ENCODE measurements around the gene FAM227A. TPM values are rescaled to one million over a fixed set of nuclear protein-coding genes. Genes with fewer than 3 reads are reported as not detected.

Gene FAM227A
- total RNA-seq = 1.1 and 2.5 TPM in 2 replicates

DNA sequence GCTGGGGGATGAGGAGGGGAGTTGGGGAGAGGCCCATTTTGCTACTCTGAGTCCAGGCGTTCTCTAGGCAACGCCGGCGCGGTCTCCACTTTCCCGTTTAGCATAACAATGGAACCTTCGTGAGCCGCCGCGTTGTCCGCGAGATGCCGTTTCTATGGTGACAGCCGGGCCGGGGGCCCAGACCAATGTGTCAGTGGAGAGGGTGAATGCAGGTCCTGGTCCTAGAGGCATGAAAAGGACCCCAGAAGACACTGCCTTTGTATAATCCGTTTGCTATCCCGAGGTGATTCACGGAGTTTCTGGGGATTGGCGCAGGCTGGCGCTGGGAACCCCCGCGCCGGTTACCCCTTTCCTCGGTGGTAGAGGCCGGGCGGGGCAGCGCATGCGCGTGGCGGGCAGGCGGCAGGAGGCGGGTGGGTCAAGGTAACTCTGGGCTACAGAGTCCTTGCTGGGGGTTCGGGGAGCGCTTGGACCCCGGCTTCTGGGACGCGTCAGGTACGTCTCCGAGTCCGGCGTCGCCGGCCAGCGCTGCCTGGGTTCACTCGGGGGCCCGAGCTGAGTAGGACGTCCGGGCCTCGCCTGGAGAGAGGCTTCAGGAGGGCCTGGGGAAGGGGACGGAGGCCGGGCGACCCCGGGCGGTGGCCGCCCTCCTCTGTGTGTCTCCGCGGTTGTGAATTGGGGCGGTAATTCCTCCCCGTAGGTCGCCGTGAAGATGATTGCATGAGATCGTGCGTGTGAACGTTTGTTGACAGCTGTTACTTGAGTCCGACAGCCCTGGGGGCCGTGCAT is at the start of gene FAM227A, which contains the start of gene CBY1:
FAM227A (minus strand) TSS at position 137 of the 789 bp plus-strand sequence. CDS start 6,224 bp downstream, outside the sequence.
CBY1 (plus strand) TSS at position 383 of the 789 bp plus-strand sequence. CDS start 11,417 bp downstream, outside the sequence.

DNA sequence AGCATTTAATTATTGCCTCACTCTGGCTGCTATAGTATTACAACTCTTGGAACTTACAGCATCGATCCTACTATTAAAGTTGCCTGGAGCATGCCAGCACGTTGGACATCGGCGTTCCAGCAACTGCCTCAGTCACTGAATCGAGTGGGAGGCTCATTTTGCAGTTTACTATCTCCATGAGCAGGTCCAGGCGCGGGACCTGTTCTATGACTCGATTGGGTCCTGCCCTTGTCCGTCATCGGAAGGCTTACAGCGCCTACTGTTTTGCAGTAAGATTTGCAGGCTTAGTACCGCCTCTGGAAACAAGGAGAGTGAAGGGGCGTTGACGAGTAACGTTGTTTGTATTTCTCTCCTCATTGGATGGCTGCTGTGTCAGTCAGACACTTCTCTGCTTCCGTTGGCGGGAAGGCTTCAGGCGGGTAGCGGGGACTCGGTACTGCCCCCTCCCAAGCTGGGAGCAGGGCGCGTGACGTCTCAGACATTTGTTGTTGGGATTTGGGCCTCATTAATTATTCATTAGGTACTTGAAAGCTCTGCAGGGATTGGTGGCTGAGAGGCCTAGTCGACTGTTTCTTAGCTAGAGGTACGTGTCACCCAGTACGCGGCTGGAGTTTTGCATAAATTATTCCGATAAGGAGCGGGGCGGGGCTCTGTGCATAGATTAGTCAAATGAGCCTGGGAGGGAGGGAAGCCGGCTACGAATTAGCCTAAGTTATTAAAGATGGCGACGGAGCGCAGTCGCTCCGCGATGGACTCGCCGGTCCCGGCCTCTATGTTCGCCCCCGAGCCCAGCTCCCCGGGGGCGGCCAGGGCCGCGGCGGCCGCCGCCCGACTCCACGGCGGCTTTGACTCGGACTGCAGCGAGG is 49.3 kb upstream of the FAM227A start, which contains the start of gene GTPBP1:
GTPBP1 (plus strand) TSS at position 710 of the 866 bp plus-strand sequence; CDS start at position 722, 12 bp downstream.

GRCh38 chr22:38700789-38701628 is 44.8 kb upstream of the FAM227A start, which contains the start of gene JOSD1:
Gene JOSD1 (minus strand): TSS chr22:38700943. CDS start chr22:38699987, 956 bp downstream.

DNA sequence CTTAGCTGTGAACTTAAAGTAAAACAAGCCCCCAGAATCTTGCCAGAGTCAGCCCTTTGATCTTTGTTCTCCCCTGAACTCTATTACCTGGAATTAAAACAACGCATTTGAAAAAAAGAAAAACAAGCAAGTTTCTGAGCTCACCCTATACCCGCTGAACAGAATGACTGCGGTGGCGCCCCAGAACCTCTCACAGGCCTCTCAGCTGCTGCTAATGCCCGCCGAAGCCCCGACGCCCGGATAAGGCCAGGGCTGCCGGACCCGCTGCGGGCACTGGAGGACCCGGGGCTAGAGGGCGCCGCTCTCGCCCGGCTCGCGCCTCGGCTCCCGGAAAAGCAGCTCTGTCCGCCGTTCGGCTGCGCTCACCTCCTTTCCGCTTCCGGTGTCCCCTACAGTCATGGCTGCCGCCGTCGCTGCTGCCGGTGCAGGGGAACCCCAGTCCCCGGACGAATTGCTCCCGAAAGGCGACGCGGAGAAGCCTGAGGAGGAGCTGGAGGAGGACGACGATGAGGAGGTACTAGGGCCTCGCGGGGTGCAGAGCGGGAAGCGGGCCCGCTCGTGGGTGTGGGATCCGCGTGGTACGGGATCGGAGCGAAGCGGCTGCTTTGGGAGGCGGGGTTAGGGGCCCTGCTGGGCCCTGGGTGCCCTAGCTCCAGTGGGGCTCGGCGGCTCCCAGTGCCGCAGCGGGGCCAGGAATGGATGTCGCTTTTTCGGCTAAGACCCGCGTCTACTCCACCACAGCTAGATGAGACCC is 25.6 kb upstream of the FAM227A start, which contains the start of gene TOMM22:
TOMM22 (plus strand) TSS at position 376 of the 754 bp plus-strand sequence; CDS start at position 398, 22 bp downstream.

GRCh38 chr22:38569972-38570778 is 86.0 kb downstream of the FAM227A start, which contains the start of gene DMC1:
Gene DMC1 (minus strand): TSS chr22:38570183. CDS start chr22:38568256, 1,927 bp downstream.

Other genes starting within 250 kb of the FAM227A start
- not detected in 2 replicates for gene KCNJ4, start 201.2 kb downstream of the FAM227A start, total RNA-seq
- 43.8 and 67.6 TPM in 2 replicates for gene KDELR3, start 188.3 kb downstream of the FAM227A start, total RNA-seq
- gene DDX17, start 150.1 kb downstream of the FAM227A start, total RNA-seq = 311 and 366 TPM in 2 replicates
- gene DMC1, start 86.2 kb downstream of the FAM227A start, total RNA-seq = 6.9 and 8.0 TPM in 2 replicates
- gene CBY1, start 246 bp upstream of the FAM227A start, total RNA-seq = 17.8 TPM in 2 replicates
- gene TOMM22, start 25.6 kb upstream of the FAM227A start, total RNA-seq = 50.0 and 72.0 TPM in 2 replicates
- 33.3 and 34.2 TPM in 2 replicates for gene JOSD1, start 44.6 kb upstream of the FAM227A start, total RNA-seq
- 16.1 and 36.7 TPM in 2 replicates for gene GTPBP1, start 49.6 kb upstream of the FAM227A start, total RNA-seq
- gene SUN2, start 99.6 kb upstream of the FAM227A start, total RNA-seq = 31.8 and 40.4 TPM in 2 replicates
- gene DNAL4, start 137.8 kb upstream of the FAM227A start, total RNA-seq = 12.0 and 16.2 TPM in 2 replicates
- 0.26 and 1.1 TPM in 2 replicates for gene NPTXR, start 187.6 kb upstream of the FAM227A start, total RNA-seq
- 28.5 and 32.8 TPM in 2 replicates for gene CBX6, start 215.8 kb upstream of the FAM227A start, total RNA-seq

Data from bronchial smooth muscle cell (primary cell).